ENCODE results near the gene SLC25A23. TPM values are rescaled to one million over a fixed set of nuclear protein-coding genes. Genes with fewer than 3 reads are reported as not detected.
"Not testable (repeated sequence)": the region's sequence is repeated elsewhere in the genome, so short reads cannot be mapped to it uniquely, and the experiment has no call there.

The SLC25A23 gene
- 33.2 and 43.3 TPM in 2 replicates for total RNA-seq (2014; rRNA removed; shearing (Covaris generic))
- 12.5 and 13.7 TPM in 2 replicates for polyA plus RNA-seq (2016; fragmentation: Nextera tagmentation; extraction: Ambion mirVana)

DNA sequence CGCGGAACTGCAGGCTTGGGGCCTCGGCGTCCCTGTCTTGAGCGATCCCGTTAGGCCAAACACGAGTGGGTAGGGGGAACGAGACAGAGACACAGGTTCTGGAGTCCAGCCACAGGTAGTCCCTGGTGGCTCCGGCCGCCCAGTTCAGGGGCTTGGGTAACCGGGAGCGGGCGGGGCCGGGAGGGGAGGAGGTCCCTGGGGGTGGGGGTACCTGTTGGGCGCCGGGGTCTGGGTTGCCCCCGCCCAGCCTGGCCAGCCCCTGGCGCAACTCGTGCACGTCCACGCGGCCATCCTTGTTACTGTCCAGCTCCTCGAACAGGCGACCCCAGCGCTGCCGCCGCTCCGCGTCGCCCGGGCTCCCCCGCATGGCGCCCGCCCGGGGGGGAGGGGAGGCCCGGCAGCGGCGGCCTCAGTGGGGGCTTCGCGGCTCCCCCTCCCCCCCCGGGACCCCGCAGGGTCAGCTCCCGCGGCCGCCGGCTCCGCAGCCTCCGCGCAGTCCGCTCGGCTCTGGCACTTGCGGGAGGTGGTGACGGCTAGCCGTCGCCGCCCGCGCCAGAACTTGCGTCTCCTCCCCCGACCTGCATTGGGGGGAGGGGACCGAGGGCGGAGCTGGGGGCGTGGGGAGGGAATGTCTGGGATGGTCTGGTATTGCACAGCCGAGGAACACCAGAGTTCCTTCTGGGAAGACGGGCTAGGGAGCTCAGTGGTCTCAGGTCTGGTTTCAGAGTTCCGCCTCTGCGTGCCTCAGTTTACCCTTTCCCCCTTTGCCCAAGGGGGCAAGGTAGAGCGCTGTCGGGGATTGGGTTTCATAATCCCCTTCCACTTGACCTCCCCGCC lies at the start of gene SLC25A23:
Gene SLC25A23, minus strand, starts transcription at position 531 of the 837 bp plus-strand sequence. Its CDS starts 164 bp downstream, at position 367.
- Histone ChIP-seq H3K9me3 (ENCODE audit: low read depth) (no peaks in the 10 kb centered on the region), H3K4me3 (peak within 1 kb of the TSS; percentile 81), H3K36me3 (ENCODE audit: low read depth) (no peaks in the 10 kb centered on the region), H3F3A (ENCODE audit: insufficient read depth) (no peaks in the 10 kb centered on the region), H3K9ac (peak within 1 kb of the TSS; percentile 57), H3K4me2 (ENCODE audit: unreplicated experiment) (peak within 1 kb of the TSS; percentile 91), H3K4me1 (ENCODE audit: insufficient read depth) (0 out of 2 replicates have a peak, but pooled peaks cover 3% of the 10 kb centered on the region), H3K27ac (no peak within 1 kb of the TSS), H3K79me2 (ENCODE audit: insufficient read depth) (no peaks in the 10 kb centered on the region), H4K20me1 (ENCODE audit: insufficient read depth) (no peaks in the 10 kb centered on the region), H3K27me3 (replicated peaks; ENCODE audit: insufficient read depth) (peaks cover 7% of the 10 kb centered on the region), H2AFZ (peak within 1 kb of the TSS; percentile 89), H3K9me2 (ENCODE audit: insufficient read depth) (no peaks in the 10 kb centered on the region)
- peak; percentile 73 for DNase-seq
- 4 to 11% methylated on average over 11 to 53 of the region's 70 CpGs for WGBS, 2 experiments (ENCODE audit: low coverage in 1 of 2, low lambda C conversion rate in 2 of 2, missing lambda C conversion rate in 2 of 2)
- TF ChIP-seq EZH2 (IDR thresholded peaks at IDR 0.05; ENCODE audit: insufficient read depth, poor library complexity, severe bottlenecking) (no peak), EZH2phosphoT487 (IDR thresholded peaks at IDR 0.05; ENCODE audit: insufficient read depth, low read depth) (no peak)
- in situ Hi-C loops (cut with MboI), result no loop called here

DNA sequence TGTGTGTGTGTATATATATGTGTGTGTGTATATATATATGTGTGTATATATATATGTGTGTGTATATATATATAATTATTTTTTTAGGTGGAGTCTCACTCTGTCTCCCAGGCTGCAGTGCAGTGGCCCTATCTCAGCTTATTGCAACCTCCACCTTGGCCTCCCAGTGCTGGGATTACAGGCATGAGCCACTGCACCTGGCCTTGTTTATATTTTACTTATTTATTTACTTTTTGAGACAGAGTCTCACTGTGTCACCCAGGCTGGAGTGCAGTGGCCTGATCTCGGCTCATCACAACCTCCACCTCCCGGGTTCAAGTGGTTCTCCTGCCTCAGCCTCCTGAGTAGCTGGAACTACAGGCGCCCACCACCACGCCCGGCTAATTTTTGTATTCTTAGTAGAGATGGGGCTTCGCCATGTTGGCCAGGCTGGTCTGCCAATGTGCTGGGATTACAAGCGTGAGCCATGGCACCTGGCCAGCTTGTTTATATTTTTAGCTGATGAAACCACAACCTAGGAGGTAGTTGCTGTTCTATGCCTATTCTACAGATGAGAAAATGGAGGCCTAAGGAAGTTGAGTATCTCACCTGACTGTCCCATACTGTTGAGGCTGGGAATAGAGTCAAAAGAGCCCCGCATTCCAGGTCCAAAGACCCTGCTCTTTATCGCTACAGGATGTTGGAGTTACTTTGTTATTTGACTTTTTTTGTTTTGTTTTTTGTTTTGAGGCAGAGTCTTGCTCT lies 48.6 kb upstream of the SLC25A23 start:
- H3K4me1 ChIP-seq (ENCODE audit: insufficient read depth); in situ Hi-C loops (cut with MboI); H3K27me3 ChIP-seq (replicated peaks; ENCODE audit: insufficient read depth); H3K36me3 ChIP-seq (ENCODE audit: low read depth); H3F3A ChIP-seq (ENCODE audit: insufficient read depth); H3K9me2 ChIP-seq (ENCODE audit: insufficient read depth); H3K9me3 ChIP-seq (ENCODE audit: low read depth); H3K79me2 ChIP-seq (ENCODE audit: insufficient read depth); H3K4me3 ChIP-seq; H3K27ac ChIP-seq; H3K9ac ChIP-seq; H4K20me1 ChIP-seq (ENCODE audit: insufficient read depth); DNase-seq; H2AFZ ChIP-seq; H3K4me2 ChIP-seq (ENCODE audit: unreplicated experiment): not testable (repeated sequence)
- WGBS, 2 experiments (ENCODE audit: low coverage in 1 of 2, low lambda C conversion rate in 2 of 2, missing lambda C conversion rate in 2 of 2), result 64 to 78% methylated on average over 9 of the region's 9 CpGs

DNA sequence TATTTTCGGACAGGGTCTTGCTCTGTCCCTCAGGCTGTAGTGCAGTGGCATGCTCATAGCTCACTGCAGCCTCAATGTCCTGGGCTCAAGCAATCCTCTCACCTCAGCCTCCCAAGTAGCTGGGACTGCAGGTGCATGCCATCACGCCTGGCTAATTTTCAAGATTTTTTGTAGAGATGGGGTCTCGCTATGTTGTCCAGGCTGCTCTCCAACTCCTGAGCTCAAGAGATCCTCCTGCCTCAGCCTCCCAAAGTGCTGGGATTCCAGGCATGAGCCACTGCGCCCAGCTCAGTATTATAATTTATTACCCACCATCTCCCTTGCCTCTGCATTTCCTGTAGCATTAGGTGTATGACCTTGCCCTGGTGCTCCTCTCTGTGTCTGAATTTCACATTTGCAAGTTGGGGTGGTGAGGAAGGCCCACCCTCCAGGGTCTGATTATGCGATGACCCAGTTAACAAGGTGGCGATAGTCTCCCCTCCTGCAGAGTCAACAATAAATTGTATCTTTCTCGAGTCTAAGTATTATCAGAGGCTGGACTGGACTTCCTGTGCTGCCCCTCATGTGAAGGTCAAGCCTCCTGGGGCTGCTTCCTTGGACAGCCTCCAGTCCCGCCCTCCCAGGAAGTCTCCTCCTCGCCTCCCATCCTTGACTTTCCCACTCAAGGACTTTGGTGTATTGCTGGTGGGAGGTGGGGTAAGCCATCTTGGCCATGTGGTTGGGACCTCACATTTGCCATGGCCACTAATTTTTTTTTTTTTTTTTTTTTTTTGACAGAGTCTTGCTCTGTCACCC lies 44.0 kb upstream of the SLC25A23 start:
- H3K79me2 ChIP-seq (ENCODE audit: insufficient read depth), result no peaks in the 10 kb centered on the region
- H2AFZ ChIP-seq, result no peak overlapping the region
- peaks cover 32% of the 10 kb centered on the region for H3K27me3 ChIP-seq (replicated peaks; ENCODE audit: insufficient read depth)
- H3K9me2 ChIP-seq (ENCODE audit: insufficient read depth), result no peaks in the 10 kb centered on the region
- no peaks in the 10 kb centered on the region for H3K9me3 ChIP-seq (ENCODE audit: low read depth)
- DNase-seq, result no peak
- no peaks in the 10 kb centered on the region for H3F3A ChIP-seq (ENCODE audit: insufficient read depth)
- WGBS, 2 experiments (ENCODE audit: low coverage in 1 of 2, low lambda C conversion rate in 2 of 2, missing lambda C conversion rate in 2 of 2), result 75% methylated on average over 9 of the region's 9 CpGs
- no peaks in the 10 kb centered on the region for H3K36me3 ChIP-seq (ENCODE audit: low read depth)
- H3K9ac ChIP-seq, result no peak overlapping the region
- H3K4me2 ChIP-seq (ENCODE audit: unreplicated experiment), result no peak overlapping the region
- no peaks in the 10 kb centered on the region for H4K20me1 ChIP-seq (ENCODE audit: insufficient read depth)
- no peaks in the 10 kb centered on the region for H3K4me1 ChIP-seq (ENCODE audit: insufficient read depth)
- no peak overlapping the region for H3K27ac ChIP-seq
- TF ChIP-seq EZH2phosphoT487 (IDR thresholded peaks at IDR 0.05; ENCODE audit: insufficient read depth, low read depth), result no peak
- no peak for TF ChIP-seq EZH2 (IDR thresholded peaks at IDR 0.05; ENCODE audit: insufficient read depth, poor library complexity, severe bottlenecking)
- in situ Hi-C loops (cut with MboI), result no loop called here
- no peak overlapping the region for H3K4me3 ChIP-seq

Data from GM23248 (cell line).